ENCODE measurements around the gene UBE2D1.

DNA sequence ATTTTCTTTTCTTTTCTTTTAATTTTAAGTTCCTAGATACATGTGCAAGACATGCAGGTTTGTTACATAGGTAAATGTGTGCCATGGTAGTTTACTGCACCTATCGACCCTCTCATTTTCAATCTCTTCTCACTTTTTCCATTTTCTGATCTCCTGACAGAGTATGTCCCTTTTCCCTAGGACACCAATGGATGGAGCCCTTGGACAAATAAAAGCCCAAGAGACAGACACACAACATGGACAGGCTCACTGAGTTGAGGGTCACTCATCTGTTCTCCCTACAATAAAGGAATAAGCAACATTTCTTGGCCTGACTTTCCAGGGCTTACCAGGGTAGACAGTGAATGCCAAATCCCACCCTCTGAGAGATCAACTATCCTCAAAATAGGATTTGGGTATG lies 15.2 kb upstream of the UBE2D1 start:
- TF ChIP-seq BCLAF1 (IDR thresholded peaks at IDR 0.05; ENCODE audit: borderline replicate concordance in 1 of 2, control insufficient read depth in 1 of 2, low read depth in 2 of 2, low read length in 1 of 2) (no peak), CHD2 (IDR thresholded peaks at IDR 0.05; ENCODE audit: low read depth, low read length) (no peak), BRD4 (IDR thresholded peaks at IDR 0.05) (no peak), FOXP1 (CRISPR knock-in tag; IDR thresholded peaks at IDR 0.05) (no peak), MEF2A (IDR thresholded peaks at IDR 0.05; ENCODE audit: control insufficient read depth, low read depth, low read length) (no peak), EZH2 (IDR thresholded peaks at IDR 0.05; ENCODE audit: borderline replicate concordance, low read depth, low read length) (no peak)
- TF ChIP-seq, protein P1, sequence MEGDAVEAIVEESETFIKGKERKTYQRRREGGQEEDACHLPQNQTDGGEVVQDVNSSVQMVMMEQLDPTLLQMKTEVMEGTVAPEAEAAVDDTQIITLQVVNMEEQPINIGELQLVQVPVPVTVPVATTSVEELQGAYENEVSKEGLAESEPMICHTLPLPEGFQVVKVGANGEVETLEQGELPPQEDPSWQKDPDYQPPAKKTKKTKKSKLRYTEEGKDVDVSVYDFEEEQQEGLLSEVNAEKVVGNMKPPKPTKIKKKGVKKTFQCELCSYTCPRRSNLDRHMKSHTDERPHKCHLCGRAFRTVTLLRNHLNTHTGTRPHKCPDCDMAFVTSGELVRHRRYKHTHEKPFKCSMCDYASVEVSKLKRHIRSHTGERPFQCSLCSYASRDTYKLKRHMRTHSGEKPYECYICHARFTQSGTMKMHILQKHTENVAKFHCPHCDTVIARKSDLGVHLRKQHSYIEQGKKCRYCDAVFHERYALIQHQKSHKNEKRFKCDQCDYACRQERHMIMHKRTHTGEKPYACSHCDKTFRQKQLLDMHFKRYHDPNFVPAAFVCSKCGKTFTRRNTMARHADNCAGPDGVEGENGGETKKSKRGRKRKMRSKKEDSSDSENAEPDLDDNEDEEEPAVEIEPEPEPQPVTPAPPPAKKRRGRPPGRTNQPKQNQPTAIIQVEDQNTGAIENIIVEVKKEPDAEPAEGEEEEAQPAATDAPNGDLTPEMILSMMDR (IDR thresholded peaks at IDR 0.05 in 2 of 3, conservative IDR thresholded peaks at IDR 0.05 in 1 of 3; ENCODE audit: insufficient read depth in 2 of 3, low read depth in 1 of 3, low read length in 3 of 3) = peak in 1 of 3 experiments; percentile 42; a peak in 2 of 6 replicates

Measured in K562 (cell line).